ENCODE measurements around the gene CAMK2B.

DNA sequence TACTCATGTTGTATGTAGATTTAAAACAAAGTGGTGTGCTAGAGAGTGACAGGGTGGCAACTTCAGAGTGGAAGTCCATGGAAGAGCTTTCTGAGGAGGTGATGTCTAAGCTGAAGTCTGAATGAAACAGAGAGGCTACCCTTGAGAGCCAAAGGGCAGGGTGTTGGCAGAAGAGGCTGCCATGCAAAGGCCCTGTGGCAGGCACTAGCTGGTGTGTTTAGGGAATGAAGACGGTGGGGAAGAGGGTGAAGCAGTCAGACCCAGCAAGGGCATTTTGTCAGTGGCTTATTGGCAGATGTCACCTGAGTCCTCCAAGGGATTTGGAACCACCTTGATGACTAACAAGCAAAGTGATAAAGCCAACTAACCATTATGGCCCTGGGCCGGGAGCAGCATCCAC lies 3.7 kb upstream of the CAMK2B start:
- TF ChIP-seq, protein P1, sequence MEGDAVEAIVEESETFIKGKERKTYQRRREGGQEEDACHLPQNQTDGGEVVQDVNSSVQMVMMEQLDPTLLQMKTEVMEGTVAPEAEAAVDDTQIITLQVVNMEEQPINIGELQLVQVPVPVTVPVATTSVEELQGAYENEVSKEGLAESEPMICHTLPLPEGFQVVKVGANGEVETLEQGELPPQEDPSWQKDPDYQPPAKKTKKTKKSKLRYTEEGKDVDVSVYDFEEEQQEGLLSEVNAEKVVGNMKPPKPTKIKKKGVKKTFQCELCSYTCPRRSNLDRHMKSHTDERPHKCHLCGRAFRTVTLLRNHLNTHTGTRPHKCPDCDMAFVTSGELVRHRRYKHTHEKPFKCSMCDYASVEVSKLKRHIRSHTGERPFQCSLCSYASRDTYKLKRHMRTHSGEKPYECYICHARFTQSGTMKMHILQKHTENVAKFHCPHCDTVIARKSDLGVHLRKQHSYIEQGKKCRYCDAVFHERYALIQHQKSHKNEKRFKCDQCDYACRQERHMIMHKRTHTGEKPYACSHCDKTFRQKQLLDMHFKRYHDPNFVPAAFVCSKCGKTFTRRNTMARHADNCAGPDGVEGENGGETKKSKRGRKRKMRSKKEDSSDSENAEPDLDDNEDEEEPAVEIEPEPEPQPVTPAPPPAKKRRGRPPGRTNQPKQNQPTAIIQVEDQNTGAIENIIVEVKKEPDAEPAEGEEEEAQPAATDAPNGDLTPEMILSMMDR (conservative IDR thresholded peaks at IDR 0.05), result no peak
- TF ChIP-seq ZFX (IDR thresholded peaks at IDR 0.05), result no peak
